NCI-H146 (cell line): ENCODE measurements around the gene TADA3.
A peak's percentile ranks its signal among the peaks of the same experiment; 100 is the strongest.

Experiments used
- DNase-seq: peaks from one replicate; lab custom pipeline; 2025; lab: John Stamatoyannopoulos, UW

TADA3 gene

GRCh38 chr3:9809615-9810432, 17.6 kb upstream of the TADA3 start, which contains the start of gene TTLL3:
Gene TTLL3 (plus strand): TSS chr3:9810262. CDS start chr3:9810662, 400 bp downstream.
- peak; percentile 72 for DNase-seq

- no peak for DNase-seq
These were observed 17.0 kb upstream of the TADA3 start for GRCh38 chr3:9809239-9809614.

GRCh38 chr3:9808345-9809037, 16.2 kb upstream of the TADA3 start:
- peak; percentile 17 for DNase-seq

- no peak for DNase-seq
These were observed 15.7 kb upstream of the TADA3 start for GRCh38 chr3:9807981-9808344.

GRCh38 chr3:9806688-9807589, 14.7 kb upstream of the TADA3 start:
- no peak for DNase-seq

- DNase-seq: no peak
These were observed 13.9 kb upstream of the TADA3 start for GRCh38 chr3:9806137-9806536.

GRCh38 chr3:9804996-9805395, 12.7 kb upstream of the TADA3 start:
- DNase-seq: no peak

GRCh38 chr3:9803494-9803893, 11.2 kb upstream of the TADA3 start:
- no peak for DNase-seq

GRCh38 chr3:9800529-9800928, 8.3 kb upstream of the TADA3 start:
- no peak for DNase-seq

- no peak for DNase-seq
These were observed 5.1 kb upstream of the TADA3 start for GRCh38 chr3:9797196-9797945.

- DNase-seq: no peak
These were observed 2.9 kb upstream of the TADA3 start for GRCh38 chr3:9795207-9795606.

- DNase-seq: no peak
These were observed 2.1 kb upstream of the TADA3 start for GRCh38 chr3:9794400-9794799.

- no peak for DNase-seq
These were observed 998 bp upstream of the TADA3 start for GRCh38 chr3:9793161-9793781.

GRCh38 chr3:9791790-9792404, 376 bp downstream of the TADA3 start:
- DNase-seq: no peak

- no peak for DNase-seq
These were observed 1.1 kb downstream of the TADA3 start for GRCh38 chr3:9791127-9791526.

GRCh38 chr3:9787714-9788113, 4.6 kb downstream of the TADA3 start:
- DNase-seq: no peak

- DNase-seq: no peak
These were observed 5.2 kb downstream of the TADA3 start for GRCh38 chr3:9786825-9787669.

- no peak for DNase-seq
These were observed 6.0 kb downstream of the TADA3 start for GRCh38 chr3:9786209-9786739.

GRCh38 chr3:9785602-9786001, 6.7 kb downstream of the TADA3 start:
- DNase-seq: no peak

GRCh38 chr3:9784965-9785364, 7.3 kb downstream of the TADA3 start:
- DNase-seq: no peak
